SU-DHL-6 (cell line): ENCODE data around the gene TPO.

Experiments used
- EZH2phosphoT487 ChIP-seq: fragments of 200-600 bp; sonication (generic), shearing (Covaris generic); conservative IDR thresholded peaks from 2 replicates; pipeline ENCODE4 v1.6.1; 2018; ENCODE audit warnings: mild to moderate bottlenecking, antibody characterized with exemption, low read length, moderate library complexity, mixed read lengths
- TF ChIP-seq, protein P1 (sequence below): fragments of 200-600 bp; sonication (generic); IDR thresholded peaks from one replicate; pipeline ENCODE4 v1.5.1; 2017; ENCODE audit warnings: antibody characterized with exemption, mild to moderate bottlenecking, low read length, moderate library complexity; ENCODE audit not compliant: insufficient read depth, poor library complexity, severe bottlenecking

DNA sequence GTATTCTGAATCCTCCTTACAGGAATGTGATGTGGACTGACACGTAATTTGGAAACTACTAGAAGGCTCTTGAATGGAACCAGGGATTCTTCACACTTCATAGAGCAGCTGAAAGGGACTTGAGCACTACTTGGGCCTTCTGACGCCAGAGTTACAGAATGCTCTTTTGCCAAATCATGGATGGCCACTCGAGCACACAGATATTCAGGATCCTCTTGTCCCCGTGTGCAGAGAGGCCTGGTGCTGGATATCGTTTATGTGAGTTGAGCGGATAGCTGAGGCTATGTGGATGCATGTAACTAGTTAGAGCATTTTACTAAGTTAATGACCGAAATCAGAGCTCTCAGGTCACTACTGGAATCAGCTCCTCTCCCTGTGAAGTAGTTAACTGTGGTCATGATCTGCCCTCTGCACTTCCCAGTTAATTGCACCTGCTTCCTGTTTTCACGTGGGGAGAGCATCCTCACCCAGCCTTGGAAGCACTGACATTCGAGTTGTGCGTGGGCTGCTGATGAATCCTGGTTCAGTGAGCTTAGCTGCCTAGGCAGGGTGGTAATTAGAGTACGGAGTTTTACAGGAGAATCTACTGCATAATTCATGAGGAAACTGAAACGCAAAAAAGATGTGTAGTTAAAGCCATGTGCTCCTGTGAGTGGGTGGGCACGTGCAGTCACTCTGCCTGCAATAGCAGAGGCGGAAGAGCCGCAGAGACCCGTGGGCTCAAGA is 5.2 kb upstream of the TPO start:
- TF ChIP-seq EZH2phosphoT487: no peak
- TF ChIP-seq, protein P1, sequence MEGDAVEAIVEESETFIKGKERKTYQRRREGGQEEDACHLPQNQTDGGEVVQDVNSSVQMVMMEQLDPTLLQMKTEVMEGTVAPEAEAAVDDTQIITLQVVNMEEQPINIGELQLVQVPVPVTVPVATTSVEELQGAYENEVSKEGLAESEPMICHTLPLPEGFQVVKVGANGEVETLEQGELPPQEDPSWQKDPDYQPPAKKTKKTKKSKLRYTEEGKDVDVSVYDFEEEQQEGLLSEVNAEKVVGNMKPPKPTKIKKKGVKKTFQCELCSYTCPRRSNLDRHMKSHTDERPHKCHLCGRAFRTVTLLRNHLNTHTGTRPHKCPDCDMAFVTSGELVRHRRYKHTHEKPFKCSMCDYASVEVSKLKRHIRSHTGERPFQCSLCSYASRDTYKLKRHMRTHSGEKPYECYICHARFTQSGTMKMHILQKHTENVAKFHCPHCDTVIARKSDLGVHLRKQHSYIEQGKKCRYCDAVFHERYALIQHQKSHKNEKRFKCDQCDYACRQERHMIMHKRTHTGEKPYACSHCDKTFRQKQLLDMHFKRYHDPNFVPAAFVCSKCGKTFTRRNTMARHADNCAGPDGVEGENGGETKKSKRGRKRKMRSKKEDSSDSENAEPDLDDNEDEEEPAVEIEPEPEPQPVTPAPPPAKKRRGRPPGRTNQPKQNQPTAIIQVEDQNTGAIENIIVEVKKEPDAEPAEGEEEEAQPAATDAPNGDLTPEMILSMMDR: no peak
